OCI-LY7 (cell line): ENCODE data around the gene RPA1.

ENCODE experiments used
- CTCF ChIP-seq: fragments of 200-600 bp; sonication (generic); conservative IDR thresholded peaks from 2 replicates; pipeline ENCODE4 v1.5.1; 2014; ENCODE audit warnings: mild to moderate bottlenecking, antibody characterized with exemption, low read length, moderate library complexity, mixed read lengths
- EZH2phosphoT487 ChIP-seq: fragments of 200-600 bp; sonication (generic); IDR thresholded peaks from 2 replicates; pipeline ENCODE4 v1.6.1; 2018; ENCODE audit warnings: low read depth, borderline replicate concordance, mild to moderate bottlenecking, mixed run types, antibody characterized with exemption, low read length, moderate library complexity, mixed read lengths

DNA sequence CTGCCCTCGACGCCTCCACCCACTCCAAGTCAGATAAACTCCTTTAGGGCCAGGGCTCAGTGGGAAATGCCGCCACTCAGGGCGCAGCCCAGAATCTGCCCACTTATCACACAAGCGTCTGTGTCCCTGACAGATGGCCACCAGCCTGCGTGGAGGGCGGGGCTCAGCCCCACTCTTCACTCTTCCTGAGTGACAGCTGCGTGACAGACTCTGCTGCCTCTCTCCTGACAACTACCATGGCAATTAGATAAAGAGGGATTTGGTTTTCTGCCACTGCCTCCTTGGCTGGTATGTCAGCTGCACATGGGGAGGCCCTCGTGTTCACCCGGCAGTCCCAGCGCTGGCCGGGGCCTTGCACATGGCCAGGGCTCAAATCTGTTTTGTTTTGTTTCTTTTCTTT, 99.2 kb downstream of the RPA1 start:
- TF ChIP-seq CTCF (no peak), EZH2phosphoT487 (no peak)
